Esophagus muscularis mucosa (tissue), 4 donors: ENCODE data around the gene NREP. TPM values are rescaled to one million over a fixed set of nuclear protein-coding genes. Genes with fewer than 3 reads are reported as not detected.

ENCODE experiments used
- DNase-seq: peaks from one replicate; pipeline ENCODE4 v3.0.0-alpha.2; 2017; ENCODE audit errors: extremely low spot score
- H3K27ac ChIP-seq, 4 donors: fragments of 200-600 bp; sonication (generic); replicated peaks in 1 of 4; 1 replicate in 3 of 4; 2 replicates in 1 of 4; pipeline ENCODE4 v1.5.1; 2016 to 2019; ENCODE audit warnings: mild to moderate bottlenecking in 1 of 4
- H3K27me3 ChIP-seq, 4 donors: fragments of 200-600 bp; sonication (generic); one replicate each; pipeline versions ENCODE4 v1.5.1 to v1.6.0; 2016 to 2019
- H3K36me3 ChIP-seq, 4 donors: fragments of 200-600 bp; sonication (generic); one replicate each; pipeline ENCODE4 v1.5.1; 2016 to 2019
- H3K4me1 ChIP-seq, 4 donors: fragments of 200-600 bp; sonication (generic); one replicate each; pipeline ENCODE4 v1.5.1; 2016 to 2019
- H3K4me3 ChIP-seq, 4 donors: fragments of 200-600 bp; sonication (generic); 1 replicate in 2 of 4; 2 replicates in 2 of 4; pipeline ENCODE4 v1.5.1; 2016 to 2019; ENCODE audit warnings: mild to moderate bottlenecking in 4 of 4, moderate library complexity in 1 of 4
- H3K9me3 ChIP-seq, 4 donors: fragments of 200-600 bp; sonication (generic); 1 replicate in 3 of 4; 2 replicates in 1 of 4; pipeline ENCODE4 v1.5.1; 2016 to 2019
- CTCF ChIP-seq, 3 experiments: fragments of 200-600 bp in 2 of 3; fragments of 450-650 bp in 1 of 3; sonication (generic) in 2 of 3; IDR thresholded peaks; one replicate each; pipeline ENCODE4 v1.5.1; 2017 to 2019; ENCODE audit warnings: antibody characterized with exemption in 3 of 3, mild to moderate bottlenecking in 2 of 3, moderate library complexity in 1 of 3
- EP300 ChIP-seq: sonication (generic); formaldehyde crosslinking; IDR thresholded peaks from one replicate; pipeline ENCODE4 v1.6.1; 2017; ENCODE audit warnings: antibody characterized with exemption
- POLR2A ChIP-seq: fragments of 450-650 bp; IDR thresholded peaks from one replicate; pipeline ENCODE4 v1.6.1; 2017; ENCODE audit warnings: antibody characterized with exemption, moderate library complexity, mild to moderate bottlenecking, low read depth
- POLR2AphosphoS5 ChIP-seq, 2 donors: sonication (generic); formaldehyde crosslinking; IDR thresholded peaks; one replicate each; pipeline ENCODE4 v1.6.1; 2017; ENCODE audit warnings: antibody characterized with exemption in 2 of 2
- WGBS: methylation state at CpG from one replicate; pipeline ENCODE4 v1.1.5; 2018; 5-methylcytosine and 5-hydroxymethylcytosine counted together
- intact Hi-C: fragments of 100-400 bp; cut with DNase I; formaldehyde crosslinking; loops from one replicate; pipeline ENCODE4 v1.15.1; 2023
- total RNA-seq, 4 donors: library from RNA; depleted of rRNA; stranded (reverse); fragments of >200 nt; gene quantifications; one replicate each; pipeline versions ENCODE4 v1.1.0 to v1.2.1, GENCODE V29; 2016

The NREP gene
- total RNA-seq, 4 donors from 2014 or later, result 6.0 to 19.8 (median 10.5) TPM

DNA sequence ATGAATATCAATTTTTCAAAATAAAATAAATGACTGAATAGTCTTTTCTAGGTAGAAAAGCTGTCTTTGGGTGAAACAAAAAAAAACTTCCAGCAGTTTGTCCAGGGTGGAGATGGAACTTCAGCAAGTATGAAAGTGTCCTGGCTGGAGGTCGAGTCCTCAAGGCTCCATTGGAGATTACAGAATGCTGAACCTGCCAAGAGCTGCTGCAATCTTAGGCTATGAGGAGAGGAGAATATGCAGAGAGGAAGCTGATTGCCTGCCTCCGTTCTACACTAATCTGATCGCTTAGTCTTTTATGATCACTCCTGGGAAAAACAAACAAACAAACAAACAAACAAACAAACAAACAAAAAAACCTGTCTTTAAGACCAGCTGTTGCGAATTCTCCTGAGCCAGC, 50.6 kb downstream of the NREP start:
- TF ChIP-seq POLR2A (no peak), CTCF (IDR thresholded peaks at IDR 0.05) (no peak), EP300 (no peak)
- Histone ChIP-seq H3K4me1 (peaks cover 0 to 4% (median 0%) of the 10 kb centered on the region in 4 donors), H3K9me3 (no peaks in the 10 kb centered on the region), H3K27me3 (no peaks in the 10 kb centered on the region), H3K36me3 (no peaks in the 10 kb centered on the region), H3K27ac (no peak overlapping the region), H3K4me3 (no peak overlapping the region)
- no peak for DNase-seq
- 53% methylated on average over 4 of the region's 4 CpGs for WGBS
- intact Hi-C loops, result no loop called here

DNA sequence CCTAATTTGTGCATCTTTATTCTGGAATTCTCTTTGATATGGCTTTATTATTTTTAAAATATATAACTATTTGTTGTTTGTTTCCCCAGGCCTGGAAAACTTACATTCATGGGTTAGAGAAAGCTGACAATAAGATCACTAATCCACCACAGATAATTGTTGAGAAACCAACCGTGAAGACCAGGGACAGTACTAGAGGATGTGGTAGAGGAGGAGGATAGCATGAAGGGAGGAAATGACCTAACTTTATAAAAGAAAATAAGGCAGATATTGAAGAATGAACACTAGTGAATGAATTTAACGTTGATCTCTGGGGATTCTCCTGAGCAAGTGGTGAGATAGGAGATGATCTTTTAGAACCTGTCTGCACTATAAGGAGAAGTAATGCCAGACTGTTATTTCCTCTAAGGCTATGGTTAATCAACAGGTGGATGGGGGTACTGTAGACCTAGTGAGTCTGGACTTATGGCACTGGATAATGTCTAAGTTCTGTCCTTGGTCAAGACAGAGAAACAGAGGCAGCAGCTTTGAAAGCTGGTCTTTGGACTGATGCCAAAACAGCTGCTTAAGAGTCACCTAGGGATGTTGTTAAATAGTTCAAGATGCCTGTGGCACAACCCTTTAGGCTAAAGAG, 52.4 kb downstream of the NREP start:
- DNase-seq, result no peak
- Histone ChIP-seq H3K27ac (no peak overlapping the region), H3K4me3 (no peak overlapping the region), H3K4me1 (peaks cover 0 to 4% (median 0%) of the 10 kb centered on the region in 4 donors), H3K27me3 (no peaks in the 10 kb centered on the region), H3K36me3 (no peaks in the 10 kb centered on the region), H3K9me3 (no peaks in the 10 kb centered on the region)
- intact Hi-C loops, result no loop called here
- WGBS, result 47% methylated on average over 2 of the region's 2 CpGs
- TF ChIP-seq POLR2A, result no peak
- no peak for TF ChIP-seq CTCF (IDR thresholded peaks at IDR 0.05)
- TF ChIP-seq POLR2AphosphoS5 (IDR thresholded peaks at IDR 0.05), result no peak
- no peak for TF ChIP-seq EP300

DNA sequence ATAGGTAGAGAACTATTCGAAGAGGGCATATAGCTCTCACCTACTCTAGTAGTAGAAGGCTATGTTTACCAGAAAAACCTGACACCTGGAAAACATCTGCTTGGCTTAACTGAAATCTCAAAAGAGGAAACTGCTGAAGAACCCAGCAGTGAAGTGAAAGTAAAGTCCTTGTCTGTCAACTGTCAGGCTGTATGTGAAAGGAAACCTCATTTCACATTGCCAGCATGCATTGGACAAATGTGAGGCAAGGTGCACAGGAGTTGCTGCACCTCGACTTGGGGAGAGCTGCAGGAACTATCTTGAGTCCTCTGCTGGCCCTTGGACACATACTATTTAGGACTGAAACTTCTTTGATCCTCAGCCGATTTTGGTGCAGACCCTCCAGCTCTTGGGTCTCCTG, 53.3 kb downstream of the NREP start:
- no peak for DNase-seq
- TF ChIP-seq POLR2AphosphoS5 (IDR thresholded peaks at IDR 0.05) (no peak), POLR2A (no peak)
- no peaks in the 10 kb centered on the region for H3K9me3 ChIP-seq
- H3K36me3 ChIP-seq, result no peaks in the 10 kb centered on the region
- H3K27ac ChIP-seq, result no peak overlapping the region
- H3K27me3 ChIP-seq, result no peaks in the 10 kb centered on the region
- peaks cover 0 to 4% (median 0%) of the 10 kb centered on the region in 4 donors for H3K4me1 ChIP-seq
- 65% methylated on average over 3 of the region's 3 CpGs for WGBS
- intact Hi-C loops, result no loop called here
- no peak overlapping the region for H3K4me3 ChIP-seq

GRCh38 chr5:111699976-111700375, 57.0 kb downstream of the NREP start:
- H3K27me3 ChIP-seq, result no peaks in the 10 kb centered on the region
- no peak overlapping the region for H3K27ac ChIP-seq
- intact Hi-C loops, result no loop called here
- no peak for DNase-seq
- TF ChIP-seq CTCF (IDR thresholded peaks at IDR 0.05) (no peak), EP300 (no peak)
- H3K9me3 ChIP-seq, result no peaks in the 10 kb centered on the region
- H3K4me1 ChIP-seq, result peaks cover 7 to 13% (median 12%) of the 10 kb centered on the region in 4 donors
- WGBS, result 87% methylated on average over 6 of the region's 6 CpGs
- H3K36me3 ChIP-seq, result no peaks in the 10 kb centered on the region
- no peak overlapping the region for H3K4me3 ChIP-seq

DNA sequence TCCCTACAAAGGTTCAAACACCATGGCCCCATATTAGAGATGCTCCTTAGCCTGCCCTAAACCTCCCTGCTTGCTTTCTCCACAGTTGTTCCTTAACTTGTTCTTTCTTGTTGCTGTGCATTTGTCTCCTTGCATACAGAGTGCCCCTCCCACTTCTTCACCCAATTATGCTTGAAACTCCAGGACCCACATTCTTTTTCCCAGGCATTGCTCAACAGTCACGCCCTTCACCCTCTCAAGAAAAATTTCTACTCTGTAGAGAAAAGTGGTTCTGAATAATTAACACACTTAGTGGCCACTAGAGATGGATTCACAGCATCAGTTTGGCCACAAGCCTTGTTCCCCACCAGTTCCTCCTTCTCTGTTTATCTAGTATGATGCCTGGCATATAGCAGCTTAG, 57.7 kb downstream of the NREP start:
- H3K27ac ChIP-seq, result no peak overlapping the region
- peaks cover 7 to 13% (median 12%) of the 10 kb centered on the region in 4 donors for H3K4me1 ChIP-seq
- H3K4me3 ChIP-seq, result no peak overlapping the region
- WGBS, result 83% methylated on average over 1 of the region's 1 CpG
- H3K27me3 ChIP-seq, result no peaks in the 10 kb centered on the region
- H3K9me3 ChIP-seq, result no peaks in the 10 kb centered on the region
- DNase-seq, result no peak
- intact Hi-C loops, result no loop called here
- no peaks in the 10 kb centered on the region for H3K36me3 ChIP-seq
- TF ChIP-seq POLR2AphosphoS5 (IDR thresholded peaks at IDR 0.05) (no peak), EP300 (no peak), POLR2A (no peak), CTCF (IDR thresholded peaks at IDR 0.05) (no peak)
